ENCODE measurements around the gene ZNF618.

The ZNF618 gene

DNA sequence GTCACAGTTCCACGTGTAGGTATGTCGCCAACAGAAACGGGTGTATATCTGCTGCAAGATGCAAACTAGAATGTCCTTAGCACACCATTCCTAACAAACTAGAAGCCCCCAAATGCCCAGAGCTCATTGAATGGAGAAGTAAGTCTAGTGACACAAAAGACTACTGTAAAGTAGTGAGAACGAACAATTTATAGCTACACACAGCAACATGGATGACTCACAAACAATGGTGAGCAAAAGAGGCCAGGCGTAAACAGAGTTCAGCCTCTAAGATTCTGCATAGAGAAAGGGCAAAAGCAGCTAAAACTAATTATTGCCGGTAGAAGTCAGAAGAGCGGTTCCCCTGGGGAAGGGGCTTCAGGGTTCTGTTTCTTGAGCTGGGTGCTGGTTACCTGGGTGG is 127.2 kb downstream of the ZNF618 start:
- DNase-seq, result no peak

DNA sequence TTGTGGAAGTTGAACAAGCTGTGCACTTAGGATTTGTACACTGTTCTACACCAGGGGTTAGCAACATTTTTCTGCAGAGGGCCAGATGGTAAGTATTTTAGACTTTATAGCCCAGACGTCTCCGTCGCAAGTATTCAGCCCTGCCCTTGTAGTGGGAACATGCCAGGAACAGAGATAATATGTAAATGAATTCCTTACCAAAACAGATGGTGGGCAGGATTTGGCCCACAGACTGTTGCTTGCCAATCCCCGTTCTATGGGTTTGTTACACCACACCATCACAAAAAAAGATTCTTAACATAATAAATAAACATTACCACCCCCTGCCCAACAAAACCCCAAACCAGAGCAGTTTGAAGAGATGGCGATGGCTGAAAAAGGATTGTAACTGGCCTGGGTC is 127.6 kb downstream of the ZNF618 start:
- DNase-seq, result no peak

DNA sequence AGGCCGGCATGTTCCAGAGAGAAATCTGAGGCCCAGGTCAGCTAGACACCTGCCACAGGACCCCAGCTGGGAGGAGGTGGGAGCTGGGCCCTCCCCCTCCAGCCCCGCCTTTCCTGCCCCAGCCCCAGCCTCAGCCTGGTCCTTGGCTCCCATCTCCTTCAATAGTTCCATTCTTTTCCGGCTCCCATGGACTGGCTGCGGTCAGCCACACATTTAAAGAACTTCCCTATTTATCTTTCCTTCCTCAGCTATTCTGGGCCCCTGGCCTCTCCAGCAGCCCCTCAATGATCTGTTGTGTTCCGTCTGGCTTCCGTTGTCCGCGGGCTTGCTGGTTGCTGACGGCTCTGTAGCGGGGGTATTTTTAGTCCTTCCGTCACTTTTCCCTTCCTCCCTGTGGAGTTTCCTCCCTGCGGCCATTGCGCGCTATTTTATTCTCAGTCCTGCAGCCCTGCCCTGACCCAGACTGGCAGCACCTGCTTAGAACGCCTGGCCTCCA is 128.2 kb downstream of the ZNF618 start:
- no peak for DNase-seq

DNA sequence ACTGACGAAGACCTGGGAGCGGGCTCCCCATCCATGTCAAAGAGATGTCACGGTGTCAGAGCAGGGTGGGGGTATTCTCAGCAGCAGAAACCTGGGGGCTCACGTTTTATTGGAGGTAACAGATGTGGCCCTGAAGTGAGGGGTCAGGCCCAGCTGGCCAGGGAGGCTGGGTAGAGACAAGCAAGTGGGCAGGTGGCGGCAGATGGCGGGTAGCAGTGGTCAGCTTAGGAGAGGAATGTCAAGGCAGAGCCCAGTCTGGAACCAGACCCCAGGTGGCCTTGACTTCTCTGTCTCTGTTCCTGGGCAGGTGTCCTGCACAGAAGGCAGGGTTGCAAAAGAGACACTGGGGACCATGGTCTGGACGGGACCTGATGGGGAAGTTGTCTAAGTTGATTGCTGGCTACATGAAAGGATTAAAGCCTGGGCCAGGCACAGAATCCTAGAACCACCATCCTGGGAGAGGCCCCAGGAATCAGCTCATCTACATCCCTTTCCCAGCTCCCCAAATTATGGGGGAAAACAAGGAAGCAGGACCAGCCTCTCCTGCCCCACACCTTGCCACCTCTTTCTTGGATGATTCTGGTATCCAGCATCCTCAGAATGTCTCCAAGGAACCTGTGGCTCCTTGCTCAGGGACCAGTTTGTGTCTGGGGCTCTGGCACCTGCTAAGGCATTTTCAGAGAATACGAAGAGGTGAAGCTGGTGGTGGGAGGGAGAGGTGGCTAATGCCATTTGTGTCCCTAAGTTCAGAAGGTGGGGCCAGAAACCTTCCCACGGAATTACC is 129.5 kb downstream of the ZNF618 start:
- no peak for DNase-seq

DNA sequence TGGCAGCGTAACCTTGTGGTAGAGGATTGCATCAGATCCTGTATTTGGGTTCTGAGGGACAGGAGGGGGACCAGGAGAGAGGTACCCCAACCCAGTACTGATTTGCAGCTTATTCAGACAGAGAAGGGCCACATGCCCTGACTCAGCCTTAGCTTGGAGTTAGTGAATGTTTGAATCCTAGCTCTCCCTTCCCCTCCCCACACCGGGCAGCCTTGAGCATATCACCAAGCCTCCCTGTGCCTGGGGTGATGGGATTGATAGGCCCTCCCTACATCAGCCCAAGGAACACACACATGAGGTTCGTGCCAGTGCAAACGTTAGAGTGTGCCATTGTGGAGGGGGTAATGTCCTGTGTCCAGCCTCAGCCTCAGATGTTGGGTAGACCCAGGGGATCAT is 130.0 kb downstream of the ZNF618 start:
- DNase-seq, result no peak

DNA sequence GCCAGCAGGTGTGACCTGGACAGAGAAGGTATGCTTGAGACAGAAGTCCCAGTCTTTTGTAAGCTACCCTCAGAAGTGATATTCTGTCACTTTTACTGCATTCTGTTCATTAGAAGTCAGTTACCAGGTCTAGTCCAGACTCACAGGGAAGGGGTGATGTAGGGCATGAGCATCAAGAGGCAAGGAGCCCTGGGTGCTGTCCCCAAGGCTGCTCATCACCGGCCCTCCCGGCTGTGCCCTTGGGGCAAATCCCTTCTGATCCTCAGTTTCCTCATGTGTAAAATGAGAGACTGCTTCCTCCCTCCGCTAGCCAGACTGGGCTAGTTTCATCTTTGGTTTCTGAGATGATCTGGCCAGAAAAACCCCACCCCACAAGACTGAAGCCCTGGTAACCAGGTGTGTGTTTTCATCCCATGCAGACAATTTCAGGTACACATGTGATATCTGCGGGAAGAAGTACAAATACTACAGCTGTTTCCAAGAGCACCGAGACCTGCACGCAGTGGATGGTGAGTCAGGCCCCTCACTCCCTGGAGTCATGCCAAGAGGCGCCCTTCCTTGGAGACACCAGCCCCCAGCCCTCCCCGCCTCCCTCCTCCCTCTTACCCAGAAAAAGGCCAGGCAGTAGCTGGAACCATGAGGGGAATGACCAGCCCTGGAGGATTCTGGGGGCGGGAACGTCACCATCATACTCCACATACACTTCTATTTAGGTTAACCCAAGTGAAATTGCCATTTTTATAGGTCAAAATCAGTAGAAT is 131.0 kb downstream of the ZNF618 start:
- DNase-seq, result no peak

DNA sequence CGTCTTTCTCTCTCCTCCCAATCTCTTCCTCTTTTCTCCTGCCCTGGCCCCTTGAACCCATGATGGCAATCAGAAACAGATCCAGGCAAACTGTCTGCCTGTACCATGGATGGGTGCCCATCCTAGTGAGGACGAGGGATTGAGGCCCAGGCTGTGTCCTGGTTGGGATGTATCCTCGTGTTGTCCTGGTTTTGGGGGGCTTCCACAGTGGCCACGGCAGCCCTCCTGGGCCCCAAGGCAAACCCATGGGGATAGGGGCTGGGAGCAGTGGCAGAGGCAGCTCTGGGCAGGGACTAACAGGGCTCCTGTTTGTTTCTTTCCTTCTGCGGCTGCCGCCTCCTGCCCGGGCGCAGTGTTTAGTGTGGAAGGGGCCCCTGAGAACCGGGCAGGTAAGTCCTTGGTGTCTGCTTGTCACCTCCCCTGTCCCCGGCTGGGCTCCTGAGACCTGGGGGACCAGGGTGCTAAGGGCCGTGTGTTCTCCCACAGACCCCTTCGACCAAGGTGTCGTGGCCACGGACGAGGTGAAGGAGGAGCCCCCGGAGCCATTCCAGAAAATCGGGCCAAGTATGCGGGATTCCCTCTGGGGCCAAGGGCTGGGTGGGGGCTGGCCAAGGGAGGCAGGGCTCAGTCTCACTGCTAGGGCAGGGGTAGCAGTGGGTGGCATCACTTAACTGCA is 132.0 kb downstream of the ZNF618 start:
- no peak for DNase-seq

DNA sequence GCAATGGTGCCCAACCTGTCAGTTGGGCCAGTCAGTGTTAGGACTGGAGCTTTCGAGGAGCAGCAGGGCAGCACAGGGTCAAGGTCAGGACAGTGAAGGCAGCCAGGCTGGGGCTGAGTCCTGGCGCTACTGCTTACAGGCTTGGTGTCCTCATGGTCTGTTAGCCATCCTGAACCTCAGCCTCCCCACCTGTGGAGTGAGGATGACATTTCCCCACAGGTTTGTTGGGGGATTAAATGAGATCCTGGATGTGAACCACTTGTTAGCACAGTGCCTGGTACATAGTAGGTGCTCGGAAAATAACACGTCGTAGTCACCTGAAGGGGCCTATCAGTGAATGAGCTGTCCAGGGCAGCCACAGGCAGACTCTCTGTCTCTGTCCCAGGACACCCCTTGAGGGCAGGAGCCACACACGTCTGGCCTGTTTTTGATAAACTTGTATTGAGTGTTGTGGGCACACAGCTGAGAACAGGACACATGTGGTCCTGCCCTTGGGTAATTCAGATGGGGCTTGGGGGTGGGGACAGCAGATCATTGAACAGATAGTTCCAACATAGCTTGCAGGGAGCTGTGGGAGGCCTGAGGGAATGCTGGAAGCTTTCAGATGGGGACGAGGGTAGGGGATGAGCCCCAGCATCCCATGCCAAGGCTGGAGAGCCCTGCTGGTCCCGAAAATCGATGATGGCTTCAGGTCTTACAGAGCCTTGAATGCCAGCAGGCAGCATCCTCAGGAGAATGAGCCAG is 132.7 kb downstream of the ZNF618 start:
- DNase-seq, result no peak

DNA sequence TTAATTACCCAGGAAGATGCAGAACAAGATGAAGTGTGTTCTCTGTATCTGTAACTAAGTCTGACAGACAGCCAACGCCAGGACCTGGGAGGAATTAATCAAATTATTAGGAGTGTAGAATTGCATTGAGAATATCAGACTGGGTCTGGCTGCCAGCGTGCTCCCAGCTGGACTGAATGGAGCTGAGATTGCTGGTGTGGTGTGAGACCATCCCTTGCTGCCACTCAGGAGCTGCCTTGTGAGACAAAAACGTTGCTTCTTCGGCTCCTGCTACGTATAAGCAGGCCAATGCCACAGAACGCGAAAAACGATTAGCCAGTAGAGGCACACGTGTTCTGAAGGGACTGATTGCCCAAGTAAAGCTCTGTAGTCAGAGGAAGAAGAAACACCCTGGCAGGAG is 135.2 kb downstream of the ZNF618 start:
- no peak for DNase-seq

DNA sequence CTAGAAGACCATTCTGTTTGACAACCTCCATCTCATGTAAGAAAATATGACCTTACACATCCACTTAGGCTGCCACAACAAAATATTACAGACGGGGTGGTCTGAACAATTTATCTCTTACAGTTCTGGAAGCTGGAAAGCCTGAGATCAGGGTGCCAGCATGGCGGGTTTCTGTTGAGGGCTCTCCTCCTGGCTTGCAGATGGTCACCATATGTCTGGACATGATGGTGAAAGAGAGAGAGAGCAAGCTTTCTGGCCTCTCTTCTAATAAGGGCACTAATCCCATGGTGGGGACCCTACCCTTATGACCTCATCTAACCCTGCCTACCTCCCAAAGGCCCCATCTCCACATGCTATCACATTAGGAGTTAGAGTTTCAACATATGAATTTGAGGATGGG is 136.0 kb downstream of the ZNF618 start:
- DNase-seq, result no peak

DNA sequence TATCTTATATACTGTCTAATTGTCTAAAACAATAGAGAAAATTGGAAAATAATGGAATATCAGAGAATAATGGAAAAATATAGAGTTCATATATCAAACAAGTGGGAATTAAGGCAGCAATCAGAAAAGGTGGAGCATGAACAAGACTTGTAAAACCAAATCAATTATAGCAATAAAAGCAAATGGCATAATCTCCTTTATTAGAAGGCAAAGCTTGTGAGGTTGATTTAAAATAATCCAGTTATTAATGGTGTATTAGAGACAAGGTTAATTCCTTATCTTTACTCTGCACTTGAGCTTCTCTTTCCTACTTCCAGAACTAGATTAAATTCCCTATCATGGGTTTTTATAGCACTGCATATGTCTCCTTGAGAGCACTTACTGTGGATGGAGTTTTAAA is 137.9 kb downstream of the ZNF618 start:
- DNase-seq, result no peak

DNA sequence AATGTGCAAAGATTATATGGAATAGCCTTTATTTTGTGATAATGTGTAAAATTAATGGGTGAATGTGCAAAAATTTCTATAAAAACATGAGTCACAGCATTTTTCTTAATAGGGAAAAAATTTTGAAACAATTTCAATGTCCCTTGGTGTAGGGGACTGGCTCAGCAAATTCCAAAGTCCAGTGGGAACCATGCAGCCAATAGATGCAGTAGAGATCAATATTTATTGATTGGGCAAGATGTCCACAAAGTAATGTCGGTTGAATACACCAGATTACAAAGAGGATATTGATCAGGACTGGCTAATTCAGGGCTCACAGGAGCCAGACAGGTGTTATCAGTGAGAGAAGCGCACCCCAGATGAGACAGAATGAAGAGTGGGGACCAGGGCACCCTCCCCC is 139.5 kb downstream of the ZNF618 start:
- DNase-seq, result no peak

DNA sequence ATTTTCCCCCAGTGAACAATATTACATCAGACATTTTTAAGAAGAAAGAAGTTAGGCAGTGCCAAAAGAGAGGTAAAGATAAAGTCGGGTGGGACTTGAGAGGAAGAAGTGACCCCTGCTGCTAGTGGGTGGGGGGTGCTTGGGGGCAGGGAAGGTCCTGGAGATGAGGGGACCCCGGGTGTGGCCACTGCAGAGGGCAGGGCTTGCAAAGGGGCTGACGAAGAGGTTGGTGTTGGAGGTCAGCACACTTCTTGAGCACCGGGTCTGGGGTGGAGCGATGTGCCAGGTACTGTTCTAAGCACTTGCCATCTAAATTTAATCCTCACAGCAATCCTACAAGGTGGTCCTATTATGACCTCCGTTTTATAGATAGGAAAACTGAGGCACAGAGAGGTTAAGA is 140.0 kb downstream of the ZNF618 start:
- no peak for DNase-seq

DNA sequence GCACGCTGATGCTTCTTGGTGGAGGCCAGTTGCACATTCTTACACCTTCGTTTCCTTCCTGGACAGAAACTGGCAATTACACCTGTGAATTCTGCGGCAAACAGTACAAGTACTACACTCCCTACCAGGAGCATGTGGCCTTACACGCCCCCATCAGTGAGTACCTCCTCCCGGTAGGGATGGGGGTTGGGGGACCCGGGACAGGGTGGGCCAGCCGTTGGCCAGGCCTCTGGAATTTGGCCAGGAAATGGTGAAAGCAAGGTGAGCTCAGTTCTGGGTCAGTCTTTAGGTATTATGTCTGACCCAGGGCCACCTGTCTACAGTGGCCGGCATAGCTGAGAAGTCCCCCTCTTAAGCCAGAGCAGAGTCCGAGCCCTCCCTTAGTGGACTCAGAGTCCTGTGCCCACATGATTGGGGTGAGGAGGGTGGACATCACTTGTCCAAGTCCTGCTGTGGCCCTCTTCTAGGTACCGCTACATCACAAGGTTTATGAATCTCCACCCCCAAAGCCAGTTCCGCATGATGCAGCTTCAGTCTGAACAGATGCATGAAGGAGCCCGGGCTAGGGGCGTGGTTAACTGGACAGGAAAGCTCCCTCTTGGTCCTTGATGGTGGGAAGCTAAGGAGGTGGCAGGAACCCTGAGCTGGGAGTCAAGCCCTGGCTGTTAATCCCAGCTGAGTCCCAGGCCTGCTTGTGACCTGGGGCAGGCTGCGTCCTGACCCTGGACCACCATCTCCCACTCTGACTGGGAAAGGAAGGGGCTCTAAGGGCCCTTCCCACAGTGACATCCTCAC is 140.7 kb downstream of the ZNF618 start:
- no peak for DNase-seq

DNA sequence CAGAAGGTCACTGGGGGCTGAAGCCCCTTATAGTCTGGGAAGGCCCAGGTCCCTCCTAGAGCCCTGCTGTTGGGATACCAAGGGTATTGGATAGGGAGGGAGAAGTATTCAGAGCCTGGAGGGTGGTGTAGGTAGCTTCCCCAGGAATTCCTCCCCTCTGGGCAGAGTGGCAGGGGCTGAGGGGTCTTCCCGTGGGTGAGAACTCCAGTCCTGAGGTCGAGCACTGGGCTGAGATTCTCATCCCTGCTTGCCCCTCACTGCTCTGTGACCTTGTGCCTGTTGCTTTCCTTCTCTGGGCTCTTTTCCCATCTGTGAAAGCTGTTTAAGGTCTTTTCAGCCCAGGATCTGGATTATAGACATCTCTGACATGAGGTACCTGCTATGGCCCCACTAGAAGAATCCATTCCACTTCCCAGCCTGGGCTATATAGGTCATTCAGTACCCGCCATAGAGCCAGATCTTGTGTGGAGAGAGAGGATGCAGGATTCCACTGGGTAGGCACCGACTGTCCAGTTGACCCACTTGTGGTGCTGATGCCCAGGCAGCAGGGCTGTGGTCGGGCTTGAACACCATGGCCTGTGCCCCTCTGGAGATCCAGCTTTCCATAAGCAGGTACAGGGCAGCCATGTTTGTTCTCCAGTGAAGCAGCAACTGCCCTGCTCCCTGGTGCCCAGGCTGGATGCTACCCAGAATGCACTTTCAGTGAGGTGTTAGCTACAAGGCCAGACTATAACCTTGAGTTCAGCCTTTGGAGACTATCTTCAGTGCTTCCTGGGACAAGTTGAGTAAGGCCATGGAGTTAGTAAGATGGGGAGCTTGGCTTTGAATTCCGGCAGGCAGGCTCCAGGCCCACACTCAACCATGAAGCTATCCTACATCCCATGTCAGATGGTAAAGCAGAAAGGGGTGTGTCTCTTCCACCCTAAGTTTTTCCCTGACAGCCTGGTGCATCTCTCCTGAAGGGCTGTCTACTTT is 141.9 kb downstream of the ZNF618 start:
- no peak for DNase-seq

DNA sequence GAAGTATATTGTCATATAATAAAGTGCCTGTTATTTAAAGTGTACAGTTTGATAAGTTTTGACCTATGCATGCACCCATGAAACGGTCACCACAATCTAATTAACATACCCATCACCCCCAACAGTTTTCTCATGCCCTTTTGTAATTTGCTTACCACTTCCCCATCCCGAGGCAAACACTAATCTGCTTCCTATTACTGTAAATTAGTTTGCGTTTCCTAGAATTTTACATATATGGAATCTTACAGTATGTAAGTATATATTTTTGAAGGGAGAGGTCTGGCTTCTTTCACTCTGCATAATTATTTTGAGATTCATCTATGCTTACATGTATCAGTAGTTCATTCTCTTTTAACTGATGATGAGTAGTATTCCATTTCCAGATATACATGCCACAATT is 145.5 kb downstream of the ZNF618 start:
- no peak for DNase-seq

DNA sequence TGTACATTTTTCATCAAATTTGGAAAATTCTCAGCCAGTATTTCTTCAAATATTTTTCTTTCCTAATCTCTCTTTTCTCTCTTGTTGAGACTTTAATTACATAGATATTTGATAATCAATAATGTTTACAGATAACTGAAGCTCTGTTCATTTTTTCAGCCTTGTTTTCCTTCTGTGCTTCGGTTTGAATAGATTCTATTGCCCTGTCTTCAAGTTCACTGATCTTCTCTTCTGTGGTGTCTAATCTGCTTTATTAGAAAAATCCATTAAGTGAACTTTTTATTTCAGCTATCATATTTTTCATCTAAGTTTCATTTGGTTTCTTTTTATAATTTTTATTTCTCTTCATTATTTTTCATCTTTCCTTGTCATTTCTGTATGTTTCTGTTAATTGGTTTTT is 147.9 kb downstream of the ZNF618 start:
- DNase-seq, result no peak

DNA sequence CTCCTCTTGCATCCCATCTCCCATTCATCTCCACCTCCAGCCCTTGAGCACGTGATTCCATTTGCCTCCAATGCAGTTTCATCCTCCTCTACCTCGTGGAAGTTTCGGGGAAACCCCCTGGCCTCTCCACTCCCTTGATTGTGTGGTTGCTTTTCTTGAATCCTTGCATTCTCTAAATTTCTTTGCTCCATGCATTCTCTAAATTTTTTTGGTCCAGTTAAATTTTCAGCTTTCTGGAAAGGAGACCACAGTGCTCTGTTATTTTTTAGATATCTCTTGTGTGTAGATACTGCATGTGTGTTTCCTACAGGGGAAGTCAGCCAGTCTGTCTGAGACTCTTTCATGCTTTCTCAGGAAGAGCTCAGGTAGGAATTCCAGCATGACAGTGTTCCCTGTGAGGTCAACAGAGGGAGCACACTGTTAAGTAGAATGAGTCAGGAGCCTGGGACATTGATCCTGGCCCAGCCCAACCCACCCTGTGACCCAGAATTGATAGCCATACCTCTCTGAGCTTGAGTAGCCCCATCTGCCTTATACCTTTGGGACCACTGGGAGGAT is 149.2 kb downstream of the ZNF618 start:
- no peak for DNase-seq

DNA sequence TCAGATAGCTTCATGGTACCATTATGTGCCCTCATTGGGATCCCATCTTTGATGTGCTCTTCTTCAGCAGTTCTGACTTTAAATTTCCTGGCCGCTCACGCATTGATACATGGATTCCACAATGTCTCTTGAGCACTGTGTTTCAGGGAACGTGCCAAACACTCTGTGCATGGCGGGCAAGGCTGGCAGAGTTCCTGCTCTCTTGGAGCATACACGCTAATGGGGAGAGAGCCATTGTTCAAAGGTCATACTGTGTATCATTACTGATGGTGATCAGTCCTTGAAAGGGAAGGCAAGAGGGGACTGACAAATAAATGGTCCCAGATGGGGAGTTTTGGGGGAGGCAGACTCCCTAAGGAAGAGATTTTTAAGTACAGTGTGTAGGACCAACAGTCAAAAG is 149.7 kb downstream of the ZNF618 start:
- no peak for DNase-seq

DNA sequence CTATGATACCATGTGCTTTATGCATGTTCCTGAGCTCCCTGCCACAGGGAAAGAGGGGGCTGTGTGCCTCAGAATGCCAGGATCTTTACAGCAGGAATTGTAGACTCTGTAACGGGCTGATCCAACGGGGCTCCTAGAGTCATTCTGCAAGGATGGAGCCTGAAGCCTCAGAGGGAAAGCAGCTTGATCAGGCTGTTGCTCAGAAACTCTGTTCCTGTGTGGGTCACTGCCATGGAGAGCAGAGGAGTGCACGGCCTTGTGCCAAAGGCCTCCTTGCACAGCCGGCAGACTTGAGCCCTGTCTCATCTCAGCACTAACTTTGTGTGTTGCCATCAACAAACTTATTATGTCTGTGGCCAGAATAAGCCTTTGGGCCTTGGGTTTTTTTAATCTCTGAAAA is 150.2 kb downstream of the ZNF618 start:
- no peak for DNase-seq
